Endometrial microvascular endothelial cells (primary cell): ENCODE data around the gene CAPN13. TPM values are rescaled to one million over a fixed set of nuclear protein-coding genes. Genes with fewer than 3 reads are reported as not detected.

Experiments
- in situ Hi-C: cut with HindIII; loops from 2 replicates; pipeline ENCODE4 v1.10.0; 2017; ENCODE audit warnings: low sequenced_read_pairs, low pct_unique_long_range_greater_than_20kb; ENCODE audit errors: inconsistent ontology term
- total RNA-seq: library from RNA; depleted of rRNA; stranded (reverse); fragments of >200 nt; gene quantifications from one replicate; pipeline ENCODE4 v1.2.3, GENCODE V29; 2015; ENCODE audit errors: inconsistent ontology term

Gene CAPN13
- total RNA-seq, 1 donor from 2014 or later, result not detected

GRCh38 chr2:30790879-30791278 is 16.4 kb downstream of the CAPN13 start:
- in situ Hi-C loops, result no loop called here

- in situ Hi-C loops, result no loop called here
Measured at GRCh38 chr2:30789670-30790210, 17.5 kb downstream of the CAPN13 start.

GRCh38 chr2:30786923-30787685 is 20.1 kb downstream of the CAPN13 start:
- in situ Hi-C loops, result no loop called here

- in situ Hi-C loops, result no loop called here
Measured at GRCh38 chr2:30784682-30785081, 22.6 kb downstream of the CAPN13 start.

- in situ Hi-C loops, result no loop called here
Measured at GRCh38 chr2:30781961-30782533, 25.2 kb downstream of the CAPN13 start.

- in situ Hi-C loops, result no loop called here
Measured at GRCh38 chr2:30781451-30781850, 25.8 kb downstream of the CAPN13 start.

GRCh38 chr2:30780776-30781330 is 26.4 kb downstream of the CAPN13 start:
- in situ Hi-C loops, result no loop called here

GRCh38 chr2:30778611-30779010 is 28.6 kb downstream of the CAPN13 start:
- in situ Hi-C loops, result no loop called here

- in situ Hi-C loops, result no loop called here
Measured at GRCh38 chr2:30777661-30778505, 29.4 kb downstream of the CAPN13 start.

- in situ Hi-C loops, result no loop called here
Measured at GRCh38 chr2:30776831-30777635, 30.2 kb downstream of the CAPN13 start.

GRCh38 chr2:30775833-30776232 is 31.4 kb downstream of the CAPN13 start:
- in situ Hi-C loops, result no loop called here

GRCh38 chr2:30772021-30772705 is 35.1 kb downstream of the CAPN13 start:
- in situ Hi-C loops, result no loop called here

GRCh38 chr2:30770816-30771576 is 36.2 kb downstream of the CAPN13 start:
- in situ Hi-C loops, result no loop called here

GRCh38 chr2:30769891-30770462 is 37.3 kb downstream of the CAPN13 start:
- in situ Hi-C loops, result no loop called here

GRCh38 chr2:30769481-30769780 is 37.8 kb downstream of the CAPN13 start:
- in situ Hi-C loops, result no loop called here

- in situ Hi-C loops, result no loop called here
Measured at GRCh38 chr2:30768708-30769480, 38.4 kb downstream of the CAPN13 start.
